ENCODE measurements around the gene SEC14L2.

The SEC14L2 gene

GRCh38 chr22:30416837-30417236 is 20.0 kb downstream of the SEC14L2 start:
- Histone ChIP-seq H4K20me1 (ENCODE audit: insufficient read depth, low read length) (no peaks in the 10 kb centered on the region), H3K4me3 (ENCODE audit: low read length) (no peak overlapping the region), H3K4me1 (ENCODE audit: low read length) (peaks cover under 1% of the 10 kb centered on the region; the same call in 1 of the 2 replicates), H3K9me3 (ENCODE audit: insufficient read depth, low read length) (no peaks in the 10 kb centered on the region), H3K27ac (ENCODE audit: low read length) (no peak overlapping the region), H3K27me3 (ENCODE audit: low read depth, low read length) (no peaks in the 10 kb centered on the region), H3K36me3 (replicated peaks; ENCODE audit: low read depth, low read length) (peaks cover 71% of the 10 kb centered on the region), H3K4me2 (ENCODE audit: low read length) (no peak overlapping the region), H3K9ac (ENCODE audit: low read length) (no peak overlapping the region), H3K79me2 (ENCODE audit: low read length) (peaks cover under 1% of the 10 kb centered on the region; the same call in 1 of the 2 replicates), H2AFZ (ENCODE audit: low read depth, low read length) (no peak overlapping the region)
- TF ChIP-seq CTCF (IDR thresholded peaks at IDR 0.05; ENCODE audit: low read depth, low read length) (no peak), EZH2phosphoT487 (IDR thresholded peaks at IDR 0.05; ENCODE audit: low read depth) (no peak)

- H3K9me3 ChIP-seq (ENCODE audit: insufficient read depth, low read length), result no peaks in the 10 kb centered on the region
- H3K4me2 ChIP-seq (ENCODE audit: low read length), result no peak overlapping the region
- no peak overlapping the region for H3K9ac ChIP-seq (ENCODE audit: low read length)
- H3K27me3 ChIP-seq (ENCODE audit: low read depth, low read length), result no peaks in the 10 kb centered on the region
- H3K4me1 ChIP-seq (ENCODE audit: low read length), result peaks cover 17% of the 10 kb centered on the region
- peaks cover 27% of the 10 kb centered on the region for H3K79me2 ChIP-seq (ENCODE audit: low read length)
- no peak overlapping the region for H3K27ac ChIP-seq (ENCODE audit: low read length)
- H2AFZ ChIP-seq (ENCODE audit: low read depth, low read length), result no peak overlapping the region
- H4K20me1 ChIP-seq (ENCODE audit: insufficient read depth, low read length), result no peaks in the 10 kb centered on the region
- H3K36me3 ChIP-seq (replicated peaks; ENCODE audit: low read depth, low read length), result peaks cover 56% of the 10 kb centered on the region
- H3K4me3 ChIP-seq (ENCODE audit: low read length), result no peak overlapping the region
- no peak for TF ChIP-seq CTCF (IDR thresholded peaks at IDR 0.05; ENCODE audit: low read depth, low read length)
- TF ChIP-seq EZH2phosphoT487 (IDR thresholded peaks at IDR 0.05; ENCODE audit: low read depth), result no peak
These were observed 23.7 kb downstream of the SEC14L2 start for GRCh38 chr22:30420347-30421125.

GRCh38 chr22:30421695-30422480 is 25.1 kb downstream of the SEC14L2 start:
- peak overlapping the region; percentile 97 for H3K4me2 ChIP-seq (ENCODE audit: low read length)
- H3K4me3 ChIP-seq (ENCODE audit: low read length), result peak overlapping the region; percentile 87
- H3K36me3 ChIP-seq (replicated peaks; ENCODE audit: low read depth, low read length), result peaks cover 45% of the 10 kb centered on the region
- peaks cover 24% of the 10 kb centered on the region for H3K4me1 ChIP-seq (ENCODE audit: low read length)
- H2AFZ ChIP-seq (ENCODE audit: low read depth, low read length), result no peak overlapping the region
- peaks cover 40% of the 10 kb centered on the region for H3K79me2 ChIP-seq (ENCODE audit: low read length)
- no peak overlapping the region for H3K27ac ChIP-seq (ENCODE audit: low read length)
- H4K20me1 ChIP-seq (ENCODE audit: insufficient read depth, low read length), result 0 out of 2 replicates have a peak, but pooled peaks cover 3% of the 10 kb centered on the region
- H3K9ac ChIP-seq (ENCODE audit: low read length), result peak overlapping the region; percentile 94; the same call in 1 of the 2 replicates
- no peaks in the 10 kb centered on the region for H3K27me3 ChIP-seq (ENCODE audit: low read depth, low read length)
- TF ChIP-seq CTCF (IDR thresholded peaks at IDR 0.05; ENCODE audit: low read depth, low read length), result no peak
- TF ChIP-seq EZH2phosphoT487 (IDR thresholded peaks at IDR 0.05; ENCODE audit: low read depth), result no peak
- no peaks in the 10 kb centered on the region for H3K9me3 ChIP-seq (ENCODE audit: insufficient read depth, low read length)

Measured in OCI-LY3 (cell line).